ENCODE results near the gene PTGDR2.

PTGDR2 gene

GRCh38 chr11:60855726-60856633, at the start of gene PTGDR2:
Gene PTGDR2, minus strand, starts transcription at chr11:60855950. Its CDS starts 2,228 bp downstream, at chr11:60853722.
- peaks cover 31% of the 10 kb centered on the region for H3K27me3 ChIP-seq (ENCODE audit: control insufficient read depth, insufficient read depth, low read length)
- peaks cover 5% of the 10 kb centered on the region for H3K36me3 ChIP-seq (ENCODE audit: control insufficient read depth, insufficient read depth, low read length)
- no peak within 1 kb of the TSS for H3K9ac ChIP-seq (ENCODE audit: low read depth, low read length)
- no peak within 1 kb of the TSS for H3K4me3 ChIP-seq (ENCODE audit: low read depth, low read length)
- H3K9me3 ChIP-seq (ENCODE audit: control insufficient read depth, insufficient read depth, low read length): no peaks in the 10 kb centered on the region
- peaks cover 5% of the 10 kb centered on the region for H3K4me1 ChIP-seq (ENCODE audit: control insufficient read depth, insufficient read depth, low read length)

GRCh38 chr11:60905047-60905446, 49.3 kb upstream of the PTGDR2 start:
- Histone ChIP-seq H3K36me3 (ENCODE audit: control insufficient read depth, insufficient read depth, low read length) (peaks cover 28% of the 10 kb centered on the region), H3K4me3 (ENCODE audit: low read depth, low read length) (peak overlapping the region; percentile 90), H3K27me3 (ENCODE audit: control insufficient read depth, insufficient read depth, low read length) (peaks cover 8% of the 10 kb centered on the region), H3K9ac (ENCODE audit: low read depth, low read length) (peak overlapping the region; percentile 81), H3K4me1 (ENCODE audit: control insufficient read depth, insufficient read depth, low read length) (peaks cover 7% of the 10 kb centered on the region), H3K9me3 (ENCODE audit: control insufficient read depth, insufficient read depth, low read length) (no peaks in the 10 kb centered on the region)

- no peak overlapping the region for H3K9ac ChIP-seq (ENCODE audit: low read depth, low read length)
- peaks cover 45% of the 10 kb centered on the region for H3K36me3 ChIP-seq (ENCODE audit: control insufficient read depth, insufficient read depth, low read length)
Measured at GRCh38 chr11:60902625-60903024, 46.9 kb upstream of the PTGDR2 start.

GRCh38 chr11:60900673-60901404, 45.1 kb upstream of the PTGDR2 start:
- no peak overlapping the region for H3K4me3 ChIP-seq (ENCODE audit: low read depth, low read length)
- H3K4me1 ChIP-seq (ENCODE audit: control insufficient read depth, insufficient read depth, low read length): peaks cover 7% of the 10 kb centered on the region
- peaks cover 59% of the 10 kb centered on the region for H3K36me3 ChIP-seq (ENCODE audit: control insufficient read depth, insufficient read depth, low read length)
- H3K27me3 ChIP-seq (ENCODE audit: control insufficient read depth, insufficient read depth, low read length): no peaks in the 10 kb centered on the region
- H3K9me3 ChIP-seq (ENCODE audit: control insufficient read depth, insufficient read depth, low read length): no peaks in the 10 kb centered on the region
- no peak overlapping the region for H3K9ac ChIP-seq (ENCODE audit: low read depth, low read length)

More at GRCh38 chr11:60902625-60903024, 46.9 kb upstream of the PTGDR2 start:
- peaks cover 7% of the 10 kb centered on the region for H3K4me1 ChIP-seq (ENCODE audit: control insufficient read depth, insufficient read depth, low read length)
- no peak overlapping the region for H3K4me3 ChIP-seq (ENCODE audit: low read depth, low read length)
- H3K9me3 ChIP-seq (ENCODE audit: control insufficient read depth, insufficient read depth, low read length): no peaks in the 10 kb centered on the region
- no peaks in the 10 kb centered on the region for H3K27me3 ChIP-seq (ENCODE audit: control insufficient read depth, insufficient read depth, low read length)

- no peak overlapping the region for H3K4me3 ChIP-seq (ENCODE audit: low read depth, low read length)
- H3K4me1 ChIP-seq (ENCODE audit: control insufficient read depth, insufficient read depth, low read length): peaks cover 3% of the 10 kb centered on the region
- no peaks in the 10 kb centered on the region for H3K27me3 ChIP-seq (ENCODE audit: control insufficient read depth, insufficient read depth, low read length)
- peaks cover 63% of the 10 kb centered on the region for H3K36me3 ChIP-seq (ENCODE audit: control insufficient read depth, insufficient read depth, low read length)
- H3K9me3 ChIP-seq (ENCODE audit: control insufficient read depth, insufficient read depth, low read length): no peaks in the 10 kb centered on the region
- no peak overlapping the region for H3K9ac ChIP-seq (ENCODE audit: low read depth, low read length)
Measured at GRCh38 chr11:60899977-60900376, 44.2 kb upstream of the PTGDR2 start.

GRCh38 chr11:60899046-60899936, 43.5 kb upstream of the PTGDR2 start:
- Histone ChIP-seq H3K4me3 (ENCODE audit: low read depth, low read length) (no peak overlapping the region), H3K9me3 (ENCODE audit: control insufficient read depth, insufficient read depth, low read length) (no peaks in the 10 kb centered on the region), H3K9ac (ENCODE audit: low read depth, low read length) (no peak overlapping the region), H3K4me1 (ENCODE audit: control insufficient read depth, insufficient read depth, low read length) (no peaks in the 10 kb centered on the region), H3K36me3 (ENCODE audit: control insufficient read depth, insufficient read depth, low read length) (peaks cover 67% of the 10 kb centered on the region), H3K27me3 (ENCODE audit: control insufficient read depth, insufficient read depth, low read length) (no peaks in the 10 kb centered on the region)

- H3K27me3 ChIP-seq (ENCODE audit: control insufficient read depth, insufficient read depth, low read length): no peaks in the 10 kb centered on the region
- peaks cover 60% of the 10 kb centered on the region for H3K36me3 ChIP-seq (ENCODE audit: control insufficient read depth, insufficient read depth, low read length)
- no peaks in the 10 kb centered on the region for H3K4me1 ChIP-seq (ENCODE audit: control insufficient read depth, insufficient read depth, low read length)
- no peaks in the 10 kb centered on the region for H3K9me3 ChIP-seq (ENCODE audit: control insufficient read depth, insufficient read depth, low read length)
- H3K9ac ChIP-seq (ENCODE audit: low read depth, low read length): no peak overlapping the region
- no peak overlapping the region for H3K4me3 ChIP-seq (ENCODE audit: low read depth, low read length)
Measured at GRCh38 chr11:60897496-60897895, 41.7 kb upstream of the PTGDR2 start.

- H3K27me3 ChIP-seq (ENCODE audit: control insufficient read depth, insufficient read depth, low read length): no peaks in the 10 kb centered on the region
- H3K9ac ChIP-seq (ENCODE audit: low read depth, low read length): no peak overlapping the region
- no peak overlapping the region for H3K4me3 ChIP-seq (ENCODE audit: low read depth, low read length)
- no peaks in the 10 kb centered on the region for H3K4me1 ChIP-seq (ENCODE audit: control insufficient read depth, insufficient read depth, low read length)
- no peaks in the 10 kb centered on the region for H3K9me3 ChIP-seq (ENCODE audit: control insufficient read depth, insufficient read depth, low read length)
- H3K36me3 ChIP-seq (ENCODE audit: control insufficient read depth, insufficient read depth, low read length): peaks cover 56% of the 10 kb centered on the region
Measured at GRCh38 chr11:60895687-60896086, 39.9 kb upstream of the PTGDR2 start.

- Histone ChIP-seq H3K36me3 (ENCODE audit: control insufficient read depth, insufficient read depth, low read length) (peaks cover 25% of the 10 kb centered on the region), H3K4me3 (ENCODE audit: low read depth, low read length) (no peak overlapping the region), H3K4me1 (ENCODE audit: control insufficient read depth, insufficient read depth, low read length) (no peaks in the 10 kb centered on the region), H3K9ac (ENCODE audit: low read depth, low read length) (no peak overlapping the region), H3K27me3 (ENCODE audit: control insufficient read depth, insufficient read depth, low read length) (no peaks in the 10 kb centered on the region), H3K9me3 (ENCODE audit: control insufficient read depth, insufficient read depth, low read length) (no peaks in the 10 kb centered on the region)
Measured at GRCh38 chr11:60891103-60891741, 35.5 kb upstream of the PTGDR2 start.

GRCh38 chr11:60890696-60891095, 34.9 kb upstream of the PTGDR2 start:
- H3K36me3 ChIP-seq (ENCODE audit: control insufficient read depth, insufficient read depth, low read length): peaks cover 21% of the 10 kb centered on the region
- H3K9ac ChIP-seq (ENCODE audit: low read depth, low read length): no peak overlapping the region

GRCh38 chr11:60889869-60890311, 34.1 kb upstream of the PTGDR2 start:
- H3K9me3 ChIP-seq (ENCODE audit: control insufficient read depth, insufficient read depth, low read length): no peaks in the 10 kb centered on the region
- H3K27me3 ChIP-seq (ENCODE audit: control insufficient read depth, insufficient read depth, low read length): no peaks in the 10 kb centered on the region
- no peak overlapping the region for H3K9ac ChIP-seq (ENCODE audit: low read depth, low read length)
- H3K36me3 ChIP-seq (ENCODE audit: control insufficient read depth, insufficient read depth, low read length): peaks cover 16% of the 10 kb centered on the region
- no peaks in the 10 kb centered on the region for H3K4me1 ChIP-seq (ENCODE audit: control insufficient read depth, insufficient read depth, low read length)
- no peak overlapping the region for H3K4me3 ChIP-seq (ENCODE audit: low read depth, low read length)

More at GRCh38 chr11:60890696-60891095, 34.9 kb upstream of the PTGDR2 start:
- H3K4me1 ChIP-seq (ENCODE audit: control insufficient read depth, insufficient read depth, low read length): no peaks in the 10 kb centered on the region
- H3K27me3 ChIP-seq (ENCODE audit: control insufficient read depth, insufficient read depth, low read length): no peaks in the 10 kb centered on the region
- H3K9me3 ChIP-seq (ENCODE audit: control insufficient read depth, insufficient read depth, low read length): no peaks in the 10 kb centered on the region
- no peak overlapping the region for H3K4me3 ChIP-seq (ENCODE audit: low read depth, low read length)

Measured in iPS-15b (cell line).